ENCODE results near the gene SAMD9L.

DNA sequence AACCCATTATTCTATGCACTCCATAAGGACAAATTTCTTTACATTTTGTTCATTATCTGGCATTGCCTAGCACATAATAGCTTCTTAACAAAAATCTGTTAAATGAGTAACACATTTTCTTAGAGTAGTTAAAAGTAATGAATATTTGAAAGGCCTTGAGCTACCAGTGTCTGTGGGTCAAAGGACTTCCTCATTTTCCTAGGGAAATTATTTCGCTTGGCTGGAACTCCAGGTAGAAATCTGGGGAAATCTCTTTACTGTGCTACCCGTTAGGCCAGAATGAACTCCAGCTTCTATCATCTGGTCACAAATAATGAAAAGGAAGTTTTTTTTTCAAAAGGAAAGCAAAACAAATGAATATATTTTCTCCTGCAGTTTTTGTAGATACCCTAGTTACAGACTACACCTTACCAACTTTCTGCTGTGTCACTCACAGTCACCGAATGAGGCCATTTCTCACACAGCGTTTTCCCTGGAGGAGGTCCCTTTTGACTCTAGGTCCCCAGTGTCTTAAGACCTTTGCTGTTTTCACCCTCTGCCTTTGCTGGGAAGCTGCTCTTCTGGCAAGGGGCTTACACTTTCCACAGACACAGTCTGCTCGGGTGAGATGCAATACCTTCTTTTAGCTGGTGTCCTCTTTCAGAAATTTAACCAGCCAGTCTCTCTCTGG lies 1.6 kb downstream of the SAMD9L start:
- TF ChIP-seq HNF4A (conservative IDR thresholded peaks at IDR 0.05) (no peak), YY1 (IDR thresholded peaks at IDR 0.05) (no peak), RAD21 (IDR thresholded peaks at IDR 0.05) (no peak)
- TF ChIP-seq, protein P1, sequence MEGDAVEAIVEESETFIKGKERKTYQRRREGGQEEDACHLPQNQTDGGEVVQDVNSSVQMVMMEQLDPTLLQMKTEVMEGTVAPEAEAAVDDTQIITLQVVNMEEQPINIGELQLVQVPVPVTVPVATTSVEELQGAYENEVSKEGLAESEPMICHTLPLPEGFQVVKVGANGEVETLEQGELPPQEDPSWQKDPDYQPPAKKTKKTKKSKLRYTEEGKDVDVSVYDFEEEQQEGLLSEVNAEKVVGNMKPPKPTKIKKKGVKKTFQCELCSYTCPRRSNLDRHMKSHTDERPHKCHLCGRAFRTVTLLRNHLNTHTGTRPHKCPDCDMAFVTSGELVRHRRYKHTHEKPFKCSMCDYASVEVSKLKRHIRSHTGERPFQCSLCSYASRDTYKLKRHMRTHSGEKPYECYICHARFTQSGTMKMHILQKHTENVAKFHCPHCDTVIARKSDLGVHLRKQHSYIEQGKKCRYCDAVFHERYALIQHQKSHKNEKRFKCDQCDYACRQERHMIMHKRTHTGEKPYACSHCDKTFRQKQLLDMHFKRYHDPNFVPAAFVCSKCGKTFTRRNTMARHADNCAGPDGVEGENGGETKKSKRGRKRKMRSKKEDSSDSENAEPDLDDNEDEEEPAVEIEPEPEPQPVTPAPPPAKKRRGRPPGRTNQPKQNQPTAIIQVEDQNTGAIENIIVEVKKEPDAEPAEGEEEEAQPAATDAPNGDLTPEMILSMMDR (IDR thresholded peaks at IDR 0.05; ENCODE audit: low read depth, low read length, missing input control): no peak
- TF ChIP-seq, protein P2, sequence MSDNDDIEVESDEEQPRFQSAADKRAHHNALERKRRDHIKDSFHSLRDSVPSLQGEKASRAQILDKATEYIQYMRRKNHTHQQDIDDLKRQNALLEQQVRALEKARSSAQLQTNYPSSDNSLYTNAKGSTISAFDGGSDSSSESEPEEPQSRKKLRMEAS (IDR thresholded peaks at IDR 0.05): no peak
- TF ChIP-seq, protein P3, sequence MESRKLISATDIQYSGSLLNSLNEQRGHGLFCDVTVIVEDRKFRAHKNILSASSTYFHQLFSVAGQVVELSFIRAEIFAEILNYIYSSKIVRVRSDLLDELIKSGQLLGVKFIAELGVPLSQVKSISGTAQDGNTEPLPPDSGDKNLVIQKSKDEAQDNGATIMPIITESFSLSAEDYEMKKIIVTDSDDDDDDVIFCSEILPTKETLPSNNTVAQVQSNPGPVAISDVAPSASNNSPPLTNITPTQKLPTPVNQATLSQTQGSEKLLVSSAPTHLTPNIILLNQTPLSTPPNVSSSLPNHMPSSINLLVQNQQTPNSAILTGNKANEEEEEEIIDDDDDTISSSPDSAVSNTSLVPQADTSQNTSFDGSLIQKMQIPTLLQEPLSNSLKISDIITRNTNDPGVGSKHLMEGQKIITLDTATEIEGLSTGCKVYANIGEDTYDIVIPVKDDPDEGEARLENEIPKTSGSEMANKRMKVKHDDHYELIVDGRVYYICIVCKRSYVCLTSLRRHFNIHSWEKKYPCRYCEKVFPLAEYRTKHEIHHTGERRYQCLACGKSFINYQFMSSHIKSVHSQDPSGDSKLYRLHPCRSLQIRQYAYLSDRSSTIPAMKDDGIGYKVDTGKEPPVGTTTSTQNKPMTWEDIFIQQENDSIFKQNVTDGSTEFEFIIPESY (IDR thresholded peaks at IDR 0.05): no peak
